WTC11 (cell line): ENCODE measurements around the gene TMEM212. TPM values are rescaled to one million over a fixed set of nuclear protein-coding genes. Genes with fewer than 3 reads are reported as not detected.
"Not testable (repeated sequence)": the region's sequence is repeated elsewhere in the genome, so short reads cannot be mapped to it uniquely, and the experiment has no call there.

Experiments
- ATAC-seq: fragments of 200-7000 bp; cut with Tn5 transposase; 2 replicates; pipeline ENCODE4 v1.10.0; 2021; ENCODE audit warnings: mild to moderate bottlenecking, moderate library complexity
- CTCF ChIA-PET: fragments of 300-600 bp; sonication (Branson Sonifier 250); formaldehyde crosslinking; loops from one replicate; lab custom pipeline; 2021; ENCODE audit warnings: antibody characterized with exemption; lab: Charles Lee
- POLR2A ChIA-PET: fragments of 350-600 bp; sonication (Branson Sonifier 250); formaldehyde crosslinking; loops from one replicate; lab custom pipeline; 2021; ENCODE audit warnings: antibody characterized with exemption; lab: Charles Lee
- DNase-seq: peaks from one replicate; pipeline ENCODE4 v3.0.0; 2021; ENCODE audit warnings: low spot score
- H3K27ac Mint-ChIP-seq: 2 replicates; pipeline ENCODE4 v1.8.0; 2021; ENCODE audit warnings: mixed read lengths
- H3K27me3 Mint-ChIP-seq: 2 replicates; pipeline ENCODE4 v1.8.0; 2021; ENCODE audit warnings: low read depth, mild to moderate bottlenecking, moderate library complexity, mixed read lengths
- H3K36me3 Mint-ChIP-seq: 2 replicates; pipeline ENCODE4 v1.8.0; 2021; ENCODE audit warnings: mixed read lengths
- H3K4me1 Mint-ChIP-seq: 2 replicates; pipeline ENCODE4 v1.8.0; 2022; ENCODE audit warnings: mixed read lengths
- H3K4me3 Mint-ChIP-seq: 2 replicates; pipeline ENCODE4 v1.8.0; 2021; ENCODE audit warnings: mild to moderate bottlenecking, moderate library complexity, mixed read lengths
- H3K9me3 Mint-ChIP-seq: 2 replicates; pipeline ENCODE4 v1.8.0; 2021; ENCODE audit warnings: mixed read lengths
- ATF1 ChIP-seq: sonication (generic); formaldehyde crosslinking; IDR thresholded peaks from 2 replicates; pipeline ENCODE4 v1.8.1; 2023; ENCODE audit warnings: mild to moderate bottlenecking, moderate library complexity, missing genetic modification reagents
- CDX4 ChIP-seq: fragments of 250-450 bp; sonication (Bioruptor Pico); IDR thresholded peaks from 2 replicates; pipeline ENCODE4 v1.9.0; 2021; ENCODE audit warnings: moderate library complexity, mild to moderate bottlenecking, inconsistent platforms, borderline replicate concordance
- E2F5 ChIP-seq: sonication (generic); formaldehyde crosslinking; IDR thresholded peaks from 2 replicates; pipeline ENCODE4 v1.8.1; 2022; ENCODE audit warnings: mild to moderate bottlenecking, moderate library complexity, missing genetic modification reagents
- ERG ChIP-seq: fragments of 250-450 bp; sonication (Bioruptor Pico); IDR thresholded peaks from 2 replicates; pipeline ENCODE4 v1.8.0; 2021; ENCODE audit warnings: mild to moderate bottlenecking
- HMGA2 ChIP-seq: fragments of 250-450 bp; sonication (Bioruptor Pico); IDR thresholded peaks from 2 replicates; pipeline ENCODE4 v1.4.0; 2021; ENCODE audit warnings: mild to moderate bottlenecking, moderate library complexity
- JAZF1 ChIP-seq: fragments of 250-450 bp; sonication (Bioruptor Pico); IDR thresholded peaks from 2 replicates; pipeline ENCODE4 v1.9.0; 2021; ENCODE audit warnings: moderate library complexity, mild to moderate bottlenecking, inconsistent platforms
- KAT7 ChIP-seq: sonication (generic); formaldehyde crosslinking; IDR thresholded peaks from 2 replicates; pipeline ENCODE4 v1.8.1; 2023; ENCODE audit warnings: missing genetic modification reagents, mild to moderate bottlenecking, borderline replicate concordance
- NR3C1 ChIP-seq: sonication (generic); formaldehyde crosslinking; conservative IDR thresholded peaks from 2 replicates; pipeline ENCODE4 v1.8.1; 2023; ENCODE audit warnings: low read depth, mild to moderate bottlenecking, missing genetic modification reagents
- RORB ChIP-seq: fragments of 250-450 bp; sonication (Bioruptor Pico); IDR thresholded peaks from 2 replicates; pipeline ENCODE4 v1.9.0; 2021; ENCODE audit warnings: mild to moderate bottlenecking
- SMAD3 ChIP-seq: sonication (generic); formaldehyde crosslinking; IDR thresholded peaks from 2 replicates; pipeline ENCODE4 v1.8.0; 2022; ENCODE audit warnings: missing genetic modification reagents, mild to moderate bottlenecking, borderline replicate concordance
- SMAD4 ChIP-seq: sonication (generic); formaldehyde crosslinking; IDR thresholded peaks from 2 replicates; pipeline ENCODE4 v1.8.0; 2022; ENCODE audit warnings: mild to moderate bottlenecking, missing genetic modification reagents
- TEAD1 ChIP-seq: sonication (generic); formaldehyde crosslinking; IDR thresholded peaks from 2 replicates; pipeline ENCODE4 v1.8.0; 2022; ENCODE audit warnings: mild to moderate bottlenecking, missing genetic modification reagents
- TEAD4 ChIP-seq: sonication (generic); formaldehyde crosslinking; IDR thresholded peaks from 2 replicates; pipeline ENCODE4 v1.8.0; 2022; ENCODE audit warnings: mild to moderate bottlenecking, missing genetic modification reagents
- USF2 ChIP-seq: sonication (generic); formaldehyde crosslinking; IDR thresholded peaks from 2 replicates; pipeline ENCODE4 v1.8.1; 2023; ENCODE audit warnings: mild to moderate bottlenecking, missing genetic modification reagents, moderate library complexity
- ZNF121 ChIP-seq: sonication (generic); formaldehyde crosslinking; IDR thresholded peaks from 2 replicates; pipeline ENCODE4 v1.8.0; 2023; ENCODE audit warnings: missing genetic modification reagents
- ZNF512 ChIP-seq: sonication (generic); formaldehyde crosslinking; IDR thresholded peaks from 2 replicates; pipeline ENCODE4 v1.8.1; 2022; ENCODE audit warnings: missing genetic modification reagents, borderline replicate concordance
- ZSCAN18 ChIP-seq: fragments of 250-450 bp; sonication (Bioruptor Pico); IDR thresholded peaks from 2 replicates; pipeline ENCODE4 v2.1.2; 2022; ENCODE audit warnings: mild to moderate bottlenecking, moderate library complexity
- total RNA-seq: library from RNA; stranded (reverse); gene quantifications from 3 replicates; pipeline ENCODE4 v1.2.3, GENCODE V29; 2021

The TMEM212 gene
- total RNA-seq, 1 experiment from 2014 or later, result not detected

- no peak for ATAC-seq
- POLR2A ChIA-PET, result no interaction called here
These were observed 61.7 kb downstream of the TMEM212 start for GRCh38 chr3:171904829-171905228.

GRCh38 chr3:171906503-171906902 is 63.4 kb downstream of the TMEM212 start:
- DNase-seq, H3K27ac Mint-ChIP-seq, H3K4me3 Mint-ChIP-seq, H3K4me1 Mint-ChIP-seq, POLR2A ChIA-PET, H3K27me3 Mint-ChIP-seq, ATAC-seq, CTCF ChIA-PET: not testable (repeated sequence)
- H3K9me3 Mint-ChIP-seq, result peaks cover 49% of the 10 kb centered on the region
- peaks cover 37% of the 10 kb centered on the region for H3K36me3 Mint-ChIP-seq

More at GRCh38 chr3:171904829-171905228, 61.7 kb downstream of the TMEM212 start:
- Mint-ChIP-seq H3K4me3 (no peak overlapping the region), H3K9me3 (peaks cover 34% of the 10 kb centered on the region), H3K4me1 (no peaks in the 10 kb centered on the region), H3K27ac (no peak overlapping the region), H3K27me3 (no peaks in the 10 kb centered on the region), H3K36me3 (peaks cover 29% of the 10 kb centered on the region)
- CTCF ChIA-PET, result no interaction called here
- DNase-seq, result no peak
- no peak for TF ChIP-seq NR3C1 (CRISPR knock-in tag)
- TF ChIP-seq USF2 (CRISPR knock-in tag), result no peak
- TF ChIP-seq SMAD3, result no peak
- no peak for TF ChIP-seq CDX4 (CRISPR knock-in tag)
- TF ChIP-seq ATF1 (CRISPR knock-in tag), result no peak
- no peak for TF ChIP-seq TEAD1 (CRISPR knock-in tag)
- TF ChIP-seq ERG (CRISPR knock-in tag), result no peak
- TF ChIP-seq TEAD4 (CRISPR knock-in tag), result no peak
- TF ChIP-seq RORB, result no peak
- TF ChIP-seq HMGA2, result no peak
- TF ChIP-seq SMAD4 (CRISPR knock-in tag), result no peak
- TF ChIP-seq KAT7 (CRISPR knock-in tag), result no peak
- no peak for TF ChIP-seq ZNF512
- TF ChIP-seq JAZF1 (CRISPR knock-in tag), result no peak
- no peak for TF ChIP-seq ZSCAN18 (CRISPR knock-in tag)
- no peak for TF ChIP-seq ZNF121
- TF ChIP-seq E2F5 (CRISPR knock-in tag), result no peak
